Activated CD8-positive, alpha-beta T cell treated with anti-CD3 and anti-CD28 coated beads for 36 hours (primary cell): ENCODE data around the gene MAPK8IP1. TPM values are rescaled to one million over a fixed set of nuclear protein-coding genes. Genes with fewer than 3 reads are reported as not detected.

Experiments
- ATAC-seq: fragments of 200-7000 bp; cut with Tn5 transposase; one replicate; pipeline ENCODE4 v1.10.0; 2021; ENCODE audit warnings: mild to moderate bottlenecking, moderate library complexity
- CTCF ChIA-PET: fragments of 350-600 bp; sonication (Branson Sonifier 250); formaldehyde crosslinking; loops from one replicate; lab custom pipeline; 2021; ENCODE audit warnings: antibody characterized with exemption; lab: Charles Lee
- POLR2A ChIA-PET: fragments of 350-600 bp; sonication (Branson Sonifier 250); formaldehyde crosslinking; loops from one replicate; lab custom pipeline; 2021; ENCODE audit warnings: antibody characterized with exemption; lab: Charles Lee
- DNase-seq: peaks from one replicate; pipeline ENCODE4 v3.0.0-alpha.2; 2020
- H3K27ac Mint-ChIP-seq: one replicate; pipeline ENCODE4 v1.8.0; 2021; ENCODE audit warnings: mild to moderate bottlenecking, mixed read lengths
- H3K27me3 Mint-ChIP-seq: one replicate; pipeline ENCODE4 v1.8.0; 2021; ENCODE audit warnings: mixed read lengths
- H3K36me3 Mint-ChIP-seq: one replicate; pipeline ENCODE4 v1.8.0; 2021; ENCODE audit warnings: low read depth, mixed read lengths
- H3K4me1 Mint-ChIP-seq: one replicate; pipeline ENCODE4 v1.8.0; 2021; ENCODE audit warnings: low read depth, mixed read lengths
- H3K4me3 Mint-ChIP-seq: one replicate; pipeline ENCODE4 v1.8.0; 2021; ENCODE audit warnings: mild to moderate bottlenecking, moderate library complexity, mixed read lengths
- H3K9me3 Mint-ChIP-seq: one replicate; pipeline ENCODE4 v1.8.0; 2021; ENCODE audit warnings: mixed read lengths
- CTCF ChIP-seq: fragments of 200-600 bp; IDR thresholded peaks from one replicate; pipeline ENCODE4 v1.8.0; 2022; ENCODE audit warnings: antibody characterized with exemption, mild to moderate bottlenecking
- intact Hi-C: fragments of 100-400 bp; cut with micrococcal nuclease; formaldehyde crosslinking; loops from one replicate; pipeline ENCODE4 v1.10.0; 2022
- total RNA-seq, 2 experiments: library from RNA; stranded (reverse); gene quantifications; one replicate each; pipeline ENCODE4 v1.2.3, GENCODE V29; 2021

MAPK8IP1 gene
- total RNA-seq, 2 experiments from 2014 or later, result 1.4 to 1.8 TPM

GRCh38 chr11:45886816-45887520 is 1.5 kb downstream of the MAPK8IP1 start:
- DNase-seq, result no peak
- Mint-ChIP-seq H3K4me3 (no peak overlapping the region), H3K9me3 (no peaks in the 10 kb centered on the region), H3K27ac (no peak overlapping the region), H3K4me1 (peaks cover 9% of the 10 kb centered on the region), H3K36me3 (no peaks in the 10 kb centered on the region), H3K27me3 (peaks cover 8% of the 10 kb centered on the region)
- POLR2A ChIA-PET, result interaction anchor here (1.1 kb wide), 1 partner anchor 10 kb away, joined by 3 read pairs; no protein-coding TSS in a partner anchor
- ATAC-seq, result no peak
- no peak for TF ChIP-seq CTCF
- intact Hi-C loops, result no loop called here
- CTCF ChIA-PET, result no interaction called here

GRCh38 chr11:45887587-45887986 is 2.1 kb downstream of the MAPK8IP1 start:
- H3K9me3 Mint-ChIP-seq, result no peaks in the 10 kb centered on the region
- ATAC-seq (no peak), DNase-seq (no peak)
- intact Hi-C loops, result no loop called here
- peaks cover 9% of the 10 kb centered on the region for H3K4me1 Mint-ChIP-seq
- H3K27me3 Mint-ChIP-seq, result peaks cover 8% of the 10 kb centered on the region
- TF ChIP-seq CTCF, result no peak
- no peak overlapping the region for H3K4me3 Mint-ChIP-seq
- no peaks in the 10 kb centered on the region for H3K36me3 Mint-ChIP-seq
- H3K27ac Mint-ChIP-seq, result no peak overlapping the region
- ChIA-PET CTCF (no interaction called here), POLR2A (no interaction called here)

- no peak for DNase-seq
- no peak for TF ChIP-seq CTCF
- ChIA-PET CTCF (interaction anchor here (1.1 kb wide), 1 partner anchor 17 kb away, joined by 5 read pairs; no protein-coding TSS in a partner anchor), POLR2A (no interaction called here)
- no peaks in the 10 kb centered on the region for H3K9me3 Mint-ChIP-seq
- H3K36me3 Mint-ChIP-seq, result no peaks in the 10 kb centered on the region
- ATAC-seq, result no peak
- H3K27ac Mint-ChIP-seq, result no peak overlapping the region
- H3K4me3 Mint-ChIP-seq, result no peak overlapping the region
- peaks cover 9% of the 10 kb centered on the region for H3K27me3 Mint-ChIP-seq
- intact Hi-C loops, result no loop called here
- H3K4me1 Mint-ChIP-seq, result peaks cover 7% of the 10 kb centered on the region
Measured at GRCh38 chr11:45889555-45889954, 4.1 kb downstream of the MAPK8IP1 start.

DNA sequence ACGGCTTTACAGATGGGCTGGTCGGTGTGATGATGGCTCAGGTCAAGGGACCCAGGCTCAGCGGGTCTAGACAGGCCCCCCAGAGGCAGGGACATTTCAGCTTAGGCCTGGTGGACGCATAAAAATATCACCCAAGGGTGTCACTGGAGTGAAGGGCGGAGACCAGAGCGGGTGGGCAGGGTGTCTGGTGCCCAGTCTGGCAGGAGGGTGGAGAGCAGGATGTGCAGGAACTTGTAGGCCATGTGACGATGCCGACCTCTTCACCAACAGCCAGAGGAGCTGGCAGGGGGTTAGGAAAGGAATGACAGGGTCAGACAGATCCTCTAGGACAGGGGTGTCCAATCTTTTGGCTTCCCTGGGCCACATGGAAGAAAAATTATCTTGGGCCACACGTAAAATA is 4.5 kb downstream of the MAPK8IP1 start:
- intact Hi-C loops, result no loop called here
- ATAC-seq, result no peak
- CTCF ChIA-PET, result interaction anchor here (1.1 kb wide), 1 partner anchor 17 kb away, joined by 5 read pairs; no protein-coding TSS in a partner anchor
- no peaks in the 10 kb centered on the region for H3K9me3 Mint-ChIP-seq
- no peak for TF ChIP-seq CTCF
- POLR2A ChIA-PET, result no interaction called here
- peaks cover 3% of the 10 kb centered on the region for H3K4me1 Mint-ChIP-seq
- no peak overlapping the region for H3K4me3 Mint-ChIP-seq
- H3K27ac Mint-ChIP-seq, result no peak overlapping the region
- peaks cover 7% of the 10 kb centered on the region for H3K27me3 Mint-ChIP-seq
- H3K36me3 Mint-ChIP-seq, result no peaks in the 10 kb centered on the region
- DNase-seq, result no peak

DNA sequence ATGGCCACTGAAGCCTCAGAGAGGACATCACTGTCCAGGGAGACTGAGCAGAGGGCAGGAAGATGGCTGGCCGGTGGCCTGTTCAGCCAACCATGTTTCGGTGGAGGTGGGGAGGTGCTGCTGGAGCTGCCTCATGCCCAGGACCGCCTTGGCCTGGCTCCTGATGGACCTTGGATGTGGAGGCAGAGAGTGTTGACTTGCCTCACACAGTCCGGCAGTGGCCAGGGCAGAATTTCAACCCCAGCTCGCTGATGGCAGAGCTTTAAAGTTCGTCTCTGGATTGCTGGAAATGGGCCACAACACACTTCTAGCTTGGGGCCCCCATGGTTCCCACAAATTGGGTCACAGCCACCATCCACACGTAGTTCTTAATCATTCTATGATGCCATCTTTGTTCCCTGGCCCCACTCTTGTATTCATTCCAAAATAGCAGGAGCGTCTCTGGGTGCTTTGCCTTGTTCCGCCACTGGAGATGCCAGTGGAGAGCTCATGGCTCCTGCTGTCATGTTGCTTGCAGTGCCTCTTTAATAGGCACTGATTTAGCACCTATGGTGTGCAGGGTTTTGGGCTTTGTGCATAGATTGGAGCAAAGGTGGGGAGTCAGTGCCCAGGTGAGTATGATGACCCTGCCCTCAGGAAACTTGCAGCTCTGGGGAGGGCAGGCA is 5.6 kb downstream of the MAPK8IP1 start:
- no peak overlapping the region for H3K27ac Mint-ChIP-seq
- POLR2A ChIA-PET, result no interaction called here
- H3K27me3 Mint-ChIP-seq, result peaks cover 6% of the 10 kb centered on the region
- TF ChIP-seq CTCF, result no peak
- no peaks in the 10 kb centered on the region for H3K9me3 Mint-ChIP-seq
- DNase-seq (no peak), ATAC-seq (no peak)
- no peak overlapping the region for H3K4me3 Mint-ChIP-seq
- CTCF ChIA-PET, result no interaction called here
- H3K36me3 Mint-ChIP-seq, result no peaks in the 10 kb centered on the region
- no peaks in the 10 kb centered on the region for H3K4me1 Mint-ChIP-seq
- intact Hi-C loops, result no loop called here
